H7 (cell line): Measurements from ENCODE around the gene UMAD1. TPM values are rescaled to one million over a fixed set of nuclear protein-coding genes. Genes with fewer than 3 reads are reported as not detected.

ENCODE experiments used
- DNase-seq: peaks from one replicate; pipeline ENCODE4 v3.0.0; 2012
- H3K27me3 ChIP-seq: 2 replicates; pipeline ENCODE4 v1.6.0; 2011; ENCODE audit warnings: mild to moderate bottlenecking, low read length; ENCODE audit not compliant: control insufficient read depth, insufficient read depth
- H3K36me3 ChIP-seq: replicated peaks from 2 replicates; pipeline ENCODE4 v1.5.1; 2011; ENCODE audit warnings: low read length; ENCODE audit not compliant: control insufficient read depth, insufficient read depth
- H3K4me3 ChIP-seq: 2 replicates; pipeline ENCODE4 v1.5.1; 2011; ENCODE audit warnings: low read depth, mild to moderate bottlenecking, control low read depth, low read length, moderate library complexity; ENCODE audit not compliant: insufficient read depth
- total RNA-seq: library from RNA; depleted of rRNA; stranded (reverse); fragments of >200 nt; shearing (Covaris generic); gene quantifications from 2 replicates; pipeline ENCODE4 v1.2.3, GENCODE V29; 2014

Gene UMAD1
- total RNA-seq, 1 experiment from 2014 or later: 13.4 TPM

GRCh38 chr7:7707806-7708205 lies 67.3 kb downstream of the UMAD1 start:
- no peak for DNase-seq
- H3K4me3 ChIP-seq: no peak overlapping the region

DNA sequence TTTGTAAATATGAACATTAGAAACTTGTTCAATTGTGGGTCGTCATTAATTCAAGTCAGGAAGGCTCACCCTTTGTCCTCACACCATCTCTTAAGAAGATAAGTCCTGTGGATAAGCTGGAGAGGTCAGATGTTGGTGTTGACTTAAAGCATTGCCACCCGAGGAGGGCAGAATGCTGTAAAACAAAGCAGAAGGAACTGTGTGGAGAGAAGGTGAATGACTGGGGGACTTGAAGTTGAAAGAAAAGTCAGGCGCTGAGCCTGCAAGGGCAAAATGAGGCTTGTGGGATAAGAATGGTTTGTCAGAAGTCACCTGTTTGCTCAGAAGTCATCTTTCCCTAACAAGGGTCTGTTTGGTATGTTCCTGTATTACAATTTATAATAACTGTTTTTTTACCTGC lies 68.7 kb downstream of the UMAD1 start:
- H3K4me3 ChIP-seq: no peak overlapping the region
- peak; percentile 19 for DNase-seq
- H3K36me3 ChIP-seq: no peaks in the 10 kb centered on the region
- H3K27me3 ChIP-seq: no peaks in the 10 kb centered on the region

More at GRCh38 chr7:7707806-7708205, 67.3 kb downstream of the UMAD1 start:
- no peaks in the 10 kb centered on the region for H3K27me3 ChIP-seq
- no peaks in the 10 kb centered on the region for H3K36me3 ChIP-seq

DNA sequence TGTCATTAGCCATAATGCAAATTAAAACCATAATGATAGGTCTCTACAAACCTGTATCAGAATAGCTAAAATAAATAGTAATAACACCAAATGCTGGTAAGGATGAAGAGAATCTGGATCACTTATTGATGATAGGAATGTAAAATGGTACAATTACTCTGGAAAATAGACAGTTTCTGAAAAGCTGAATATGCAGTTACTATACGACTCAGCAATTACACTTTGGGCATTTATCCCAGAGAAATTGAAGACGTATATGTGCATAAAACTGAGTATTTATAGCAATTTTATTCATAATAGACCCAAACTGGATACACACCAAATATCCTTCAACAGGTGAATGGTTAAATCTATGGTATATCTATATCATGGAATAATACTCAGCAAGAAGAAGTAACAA lies 69.9 kb downstream of the UMAD1 start:
- no peak for DNase-seq
- no peaks in the 10 kb centered on the region for H3K27me3 ChIP-seq
- H3K36me3 ChIP-seq: no peaks in the 10 kb centered on the region
- no peak overlapping the region for H3K4me3 ChIP-seq

- no peak for DNase-seq
- Histone ChIP-seq H3K27me3 (no peaks in the 10 kb centered on the region), H3K4me3 (no peak overlapping the region), H3K36me3 (no peaks in the 10 kb centered on the region)
Observed at GRCh38 chr7:7713730-7714129, 73.2 kb downstream of the UMAD1 start.

- no peak for DNase-seq
Observed at GRCh38 chr7:7718492-7718891, 77.9 kb downstream of the UMAD1 start, which contains the start of gene RPA3. Gene RPA3 (minus strand): TSS chr7:7718607. CDS start chr7:7640418, 78,189 bp downstream.

GRCh38 chr7:7719236-7719635 lies 78.7 kb downstream of the UMAD1 start:
- no peak overlapping the region for H3K4me3 ChIP-seq
- no peak for DNase-seq

More at GRCh38 chr7:7718492-7718891, 77.9 kb downstream of the UMAD1 start, which contains the start of gene RPA3:
- no peaks in the 10 kb centered on the region for H3K36me3 ChIP-seq
- H3K27me3 ChIP-seq: no peaks in the 10 kb centered on the region
- H3K4me3 ChIP-seq: no peak within 1 kb of the TSS

DNA sequence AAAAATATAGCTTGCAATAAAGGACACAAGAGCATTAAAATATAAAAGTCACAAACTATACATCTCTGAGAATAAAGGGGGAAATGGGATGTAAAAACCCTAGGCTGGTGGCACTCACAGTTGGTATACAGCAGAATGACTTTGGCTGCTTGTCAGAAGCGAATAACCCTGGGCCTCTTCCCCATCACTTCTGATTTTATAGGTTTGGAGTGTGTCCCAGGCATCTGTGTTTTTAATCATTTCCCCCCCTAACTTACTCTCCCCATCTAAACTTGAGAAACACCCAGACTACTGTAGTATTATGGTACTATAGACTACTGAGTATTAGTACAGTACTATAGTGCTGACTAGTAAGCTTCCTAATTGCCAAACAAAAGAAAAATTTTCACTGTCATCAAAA lies 79.6 kb downstream of the UMAD1 start:
- no peak overlapping the region for H3K4me3 ChIP-seq
- no peaks in the 10 kb centered on the region for H3K36me3 ChIP-seq
- H3K27me3 ChIP-seq: no peaks in the 10 kb centered on the region
- DNase-seq: no peak

More at GRCh38 chr7:7719236-7719635, 78.7 kb downstream of the UMAD1 start:
- Histone ChIP-seq H3K27me3 (no peaks in the 10 kb centered on the region), H3K36me3 (no peaks in the 10 kb centered on the region)

GRCh38 chr7:7720750-7721621 lies 80.4 kb downstream of the UMAD1 start:
- no peaks in the 10 kb centered on the region for H3K36me3 ChIP-seq
- no peak overlapping the region for H3K4me3 ChIP-seq
- no peak for DNase-seq
- no peaks in the 10 kb centered on the region for H3K27me3 ChIP-seq

GRCh38 chr7:7731732-7732131 lies 91.2 kb downstream of the UMAD1 start:
- no peaks in the 10 kb centered on the region for H3K36me3 ChIP-seq
- no peak overlapping the region for H3K4me3 ChIP-seq
- no peaks in the 10 kb centered on the region for H3K27me3 ChIP-seq
- no peak for DNase-seq

- DNase-seq: no peak
- H3K36me3 ChIP-seq: no peaks in the 10 kb centered on the region
- no peaks in the 10 kb centered on the region for H3K27me3 ChIP-seq
- no peak overlapping the region for H3K4me3 ChIP-seq
Observed at GRCh38 chr7:7732621-7733281, 92.2 kb downstream of the UMAD1 start.

- Histone ChIP-seq H3K27me3 (no peaks in the 10 kb centered on the region), H3K36me3 (no peaks in the 10 kb centered on the region), H3K4me3 (no peak overlapping the region)
- peak; percentile 19 for DNase-seq
Observed at GRCh38 chr7:7736671-7737070, 96.1 kb downstream of the UMAD1 start.

DNA sequence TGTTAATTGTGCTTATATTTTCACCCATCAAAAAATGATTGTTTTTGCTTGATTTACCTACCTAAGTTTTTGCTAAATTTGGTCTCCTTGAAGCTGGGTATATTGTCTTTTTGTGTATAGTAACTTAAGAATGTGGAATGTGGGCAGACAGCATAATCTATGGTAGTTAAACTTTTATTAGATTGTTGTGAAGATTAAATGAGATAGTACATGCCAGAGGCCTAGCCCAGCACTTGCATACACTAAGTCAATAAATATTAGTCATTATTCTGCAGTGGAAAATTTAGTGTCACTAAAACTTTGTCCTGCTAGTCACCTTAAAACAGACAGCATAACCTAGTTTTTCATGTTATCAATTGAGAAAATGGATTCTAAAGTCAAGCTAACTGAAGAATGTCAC lies 97.1 kb downstream of the UMAD1 start:
- Histone ChIP-seq H3K27me3 (no peaks in the 10 kb centered on the region), H3K36me3 (no peaks in the 10 kb centered on the region), H3K4me3 (no peak overlapping the region)
- no peak for DNase-seq

DNA sequence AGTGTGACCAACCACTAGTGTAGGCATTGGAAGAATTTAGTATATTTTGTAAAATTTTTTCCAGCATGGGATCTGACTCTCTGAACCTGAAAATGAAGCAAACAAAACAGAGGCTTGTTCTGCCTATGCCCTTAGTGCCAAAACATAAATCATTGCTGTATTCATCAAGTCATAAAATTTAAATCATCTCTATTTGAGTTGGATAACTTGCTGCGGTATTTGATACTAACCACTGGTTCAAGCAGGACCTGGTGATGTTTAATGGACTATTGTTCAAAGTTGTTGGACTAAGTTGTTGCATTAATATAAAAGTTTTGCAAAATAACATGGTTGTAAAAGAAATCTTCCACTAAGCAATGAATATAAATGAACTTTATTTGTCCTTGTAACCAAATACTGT lies 97.6 kb downstream of the UMAD1 start:
- no peaks in the 10 kb centered on the region for H3K27me3 ChIP-seq
- no peaks in the 10 kb centered on the region for H3K36me3 ChIP-seq
- H3K4me3 ChIP-seq: no peak overlapping the region
- DNase-seq: no peak

- H3K27me3 ChIP-seq: no peaks in the 10 kb centered on the region
- no peak for DNase-seq
- no peak overlapping the region for H3K4me3 ChIP-seq
- H3K36me3 ChIP-seq: no peaks in the 10 kb centered on the region
Observed at GRCh38 chr7:7738622-7739021, 98.1 kb downstream of the UMAD1 start.
